Measurements from ENCODE around the gene ZNF469. TPM values are rescaled to one million over a fixed set of nuclear protein-coding genes. Genes with fewer than 3 reads are reported as not detected.

The ZNF469 gene
- total and polyA plus RNA-seq, 2 of the 13 experiments (the other 11 are each of a cell fraction or from before 2014, with no cell fraction given) = not detected

- TF ChIP-seq, protein P1, sequence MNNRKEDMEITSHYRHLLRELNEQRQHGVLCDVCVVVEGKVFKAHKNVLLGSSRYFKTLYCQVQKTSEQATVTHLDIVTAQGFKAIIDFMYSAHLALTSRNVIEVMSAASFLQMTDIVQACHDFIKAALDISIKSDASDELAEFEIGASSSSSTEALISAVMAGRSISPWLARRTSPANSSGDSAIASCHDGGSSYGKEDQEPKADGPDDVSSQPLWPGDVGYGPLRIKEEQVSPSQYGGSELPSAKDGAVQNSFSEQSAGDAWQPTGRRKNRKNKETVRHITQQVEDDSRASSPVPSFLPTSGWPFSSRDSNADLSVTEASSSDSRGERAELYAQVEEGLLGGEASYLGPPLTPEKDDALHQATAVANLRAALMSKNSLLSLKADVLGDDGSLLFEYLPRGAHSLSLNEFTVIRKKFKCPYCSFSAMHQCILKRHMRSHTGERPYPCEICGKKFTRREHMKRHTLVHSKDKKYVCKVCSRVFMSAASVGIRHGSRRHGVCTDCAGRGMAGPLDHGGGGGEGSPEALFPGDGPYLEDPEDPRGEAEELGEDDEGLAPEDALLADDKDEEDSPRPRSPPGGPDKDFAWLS (CRISPR knock-in tag; IDR thresholded peaks at IDR 0.05; ENCODE audit: borderline replicate concordance) = no peak
- TF ChIP-seq ZNF740 (CRISPR knock-in tag; IDR thresholded peaks at IDR 0.05) (no peak), MXI1 (IDR thresholded peaks at IDR 0.05; ENCODE audit: borderline replicate concordance, low read depth, low read length) (no peak), MTA3 (CRISPR knock-in tag; IDR thresholded peaks at IDR 0.05) (no peak), HHEX (CRISPR knock-in tag; IDR thresholded peaks at IDR 0.05) (no peak), ZNF329 (CRISPR knock-in tag; IDR thresholded peaks at IDR 0.05; ENCODE audit: low read depth) (peak; percentile 96), MAFK (conservative IDR thresholded peaks at IDR 0.05 in 1 of 2, IDR thresholded peaks at IDR 0.05 in 1 of 2; ENCODE audit: low read length in 2 of 2) (no peak), ZNF570 (CRISPR knock-in tag; IDR thresholded peaks at IDR 0.05; ENCODE audit: borderline replicate concordance) (no peak), CCDC6 (CRISPR knock-in tag; IDR thresholded peaks at IDR 0.05) (no peak)
- TF ChIP-seq, protein P2, sequence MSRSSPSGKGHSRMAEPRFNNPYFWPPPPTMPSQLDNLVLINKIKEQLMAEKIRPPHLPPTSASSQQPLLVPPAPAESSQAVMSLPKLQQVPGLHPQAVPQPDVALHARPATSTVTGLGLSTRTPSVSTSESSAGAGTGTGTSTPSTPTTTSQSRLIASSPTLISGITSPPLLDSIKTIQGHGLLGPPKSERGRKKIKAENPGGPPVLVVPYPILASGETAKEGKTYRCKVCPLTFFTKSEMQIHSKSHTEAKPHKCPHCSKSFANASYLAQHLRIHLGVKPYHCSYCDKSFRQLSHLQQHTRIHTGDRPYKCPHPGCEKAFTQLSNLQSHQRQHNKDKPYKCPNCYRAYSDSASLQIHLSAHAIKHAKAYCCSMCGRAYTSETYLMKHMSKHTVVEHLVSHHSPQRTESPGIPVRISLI (CRISPR knock-in tag; IDR thresholded peaks at IDR 0.05; ENCODE audit: borderline replicate concordance) = no peak
Measured at GRCh38 chr16:88384222-88385111, 1.7 kb downstream of the ZNF469 start (continued).
